Loucy (cell line): Measurements from ENCODE around the gene ELMO3.

Experiments
- H2AFZ ChIP-seq: fragments of 200-600 bp; sonication (generic); 2 replicates; pipeline ENCODE4 v1.6.0; 2016; ENCODE audit warnings: antibody characterized with exemption, mild to moderate bottlenecking, low read length, moderate library complexity
- H3F3A ChIP-seq: fragments of 200-600 bp; 2 replicates; pipeline ENCODE4 v1.6.0; 2016; ENCODE audit warnings: antibody characterized with exemption, low read depth, mild to moderate bottlenecking
- H3K27me3 ChIP-seq: fragments of 200-600 bp; sonication (generic); 2 replicates; pipeline ENCODE4 v1.6.1; 2014; ENCODE audit warnings: low read length, mild to moderate bottlenecking; ENCODE audit not compliant: insufficient read depth, poor library complexity, severe bottlenecking
- H3K36me3 ChIP-seq: fragments of 200-600 bp; sonication (generic); 2 replicates; pipeline ENCODE4 v1.6.1; 2016; ENCODE audit warnings: low read length; ENCODE audit not compliant: insufficient read depth
- H3K4me1 ChIP-seq: fragments of 200-600 bp; sonication (generic); 2 replicates; pipeline ENCODE4 v1.5.1; 2014; ENCODE audit warnings: low read length, mild to moderate bottlenecking; ENCODE audit not compliant: insufficient read depth, poor library complexity, severe bottlenecking
- H3K4me2 ChIP-seq: fragments of 200-600 bp; sonication (generic); 2 replicates; pipeline ENCODE4 v1.6.0; 2014; ENCODE audit warnings: antibody characterized with exemption, low read length, low read depth, mild to moderate bottlenecking; ENCODE audit not compliant: poor library complexity, severe bottlenecking
- H3K4me3 ChIP-seq: fragments of 200-600 bp; sonication (generic); 2 replicates; pipeline ENCODE4 v1.5.1; 2014; ENCODE audit warnings: low read length, mild to moderate bottlenecking, mixed read lengths; ENCODE audit not compliant: poor library complexity, severe bottlenecking
- H3K79me2 ChIP-seq: fragments of 200-600 bp; sonication (generic); 2 replicates; pipeline ENCODE4 v1.6.1; 2014; ENCODE audit warnings: low read length; ENCODE audit not compliant: insufficient read depth
- H3K9ac ChIP-seq: fragments of 200-600 bp; sonication (generic); 2 replicates; pipeline ENCODE4 v1.6.0; 2014; ENCODE audit warnings: mild to moderate bottlenecking, low read depth, low read length, moderate library complexity; ENCODE audit not compliant: poor library complexity, severe bottlenecking
- H3K9me2 ChIP-seq: fragments of 200-600 bp; sonication (generic); replicated peaks from 2 replicates; pipeline ENCODE4 v1.6.1; 2016; ENCODE audit warnings: low read depth, low read length, mixed read lengths
- H3K9me3 ChIP-seq: fragments of 200-600 bp; sonication (generic); 2 replicates; pipeline ENCODE4 v1.6.1; 2014; ENCODE audit warnings: mild to moderate bottlenecking, antibody characterized with exemption, low read length, low read depth; ENCODE audit not compliant: insufficient read depth
- H4K20me1 ChIP-seq: fragments of 200-600 bp; sonication (generic); 2 replicates; pipeline ENCODE4 v1.6.0; 2014; ENCODE audit warnings: antibody characterized with exemption, low read length, mild to moderate bottlenecking; ENCODE audit not compliant: insufficient read depth, poor library complexity, severe bottlenecking
- CTCF ChIP-seq: fragments of 200-600 bp; sonication (generic); conservative IDR thresholded peaks from 2 replicates; pipeline ENCODE4 v1.5.1; 2014; ENCODE audit warnings: mild to moderate bottlenecking, antibody characterized with exemption, low read length
- EZH2phosphoT487 ChIP-seq: fragments of 200-600 bp; IDR thresholded peaks from 2 replicates; pipeline ENCODE4 v1.6.1; 2018; ENCODE audit warnings: antibody characterized with exemption, mild to moderate bottlenecking, moderate library complexity, borderline replicate concordance

The ELMO3 gene

GRCh38 chr16:67206838-67207248, 7.9 kb downstream of the ELMO3 start:
- H3K79me2 ChIP-seq, result no peaks in the 10 kb centered on the region
- no peaks in the 10 kb centered on the region for H3K4me1 ChIP-seq
- H4K20me1 ChIP-seq, result no peaks in the 10 kb centered on the region
- no peaks in the 10 kb centered on the region for H3K9me2 ChIP-seq
- H3K4me3 ChIP-seq, result no peak overlapping the region
- no peak overlapping the region for H3K9ac ChIP-seq
- H3K27me3 ChIP-seq, result no peaks in the 10 kb centered on the region
- TF ChIP-seq EZH2phosphoT487 (no peak), CTCF (no peak)
- no peaks in the 10 kb centered on the region for H3F3A ChIP-seq
- no peak overlapping the region for H2AFZ ChIP-seq
- H3K36me3 ChIP-seq, result peaks cover 23% of the 10 kb centered on the region; the same call in 1 of the 2 replicates
- H3K9me3 ChIP-seq, result no peaks in the 10 kb centered on the region
- H3K4me2 ChIP-seq, result no peak overlapping the region

DNA sequence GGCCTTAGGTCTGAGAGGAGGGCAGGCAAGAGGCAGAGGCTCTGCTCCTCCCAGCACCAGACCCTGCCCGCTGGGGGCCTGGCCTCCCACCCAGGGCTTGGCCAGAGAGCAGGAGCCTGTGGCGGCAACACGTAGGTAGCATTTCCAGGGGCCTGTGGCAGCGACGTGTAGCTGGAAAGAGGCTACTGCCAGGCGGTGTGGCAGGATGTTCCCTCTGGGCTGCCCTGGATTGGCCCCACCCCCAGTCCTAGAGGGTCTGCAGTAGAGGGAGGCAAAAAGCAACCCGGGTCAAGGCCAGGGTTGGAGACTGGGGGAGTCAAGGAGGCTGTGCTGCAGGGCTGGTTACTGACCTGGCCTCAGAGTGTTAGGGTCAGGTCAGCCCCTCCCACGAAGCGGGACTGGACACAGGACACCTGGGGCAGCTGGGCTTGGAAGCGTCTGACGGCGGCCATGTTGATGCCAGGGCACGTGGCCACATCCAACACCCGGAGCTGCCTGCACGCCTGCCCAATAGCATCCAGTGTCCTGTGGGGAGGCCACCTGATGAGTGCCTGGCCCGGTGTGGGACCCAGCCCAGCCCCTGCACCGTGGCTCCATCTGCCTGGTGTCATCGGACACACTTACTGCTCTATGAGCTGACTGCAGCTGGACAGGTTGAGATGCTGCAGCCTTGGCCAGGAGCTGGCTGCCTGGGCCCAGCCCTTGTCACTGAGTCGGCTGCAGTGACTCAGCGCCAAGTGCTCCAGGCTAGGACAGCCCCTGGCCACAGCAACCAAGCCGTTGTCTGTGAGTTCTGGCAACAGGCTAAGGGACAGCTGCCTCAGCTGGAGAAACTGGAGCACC, 8.5 kb downstream of the ELMO3 start:
- no peaks in the 10 kb centered on the region for H3K27me3 ChIP-seq
- no peaks in the 10 kb centered on the region for H3K9me3 ChIP-seq
- H2AFZ ChIP-seq, result no peak overlapping the region
- H3K9me2 ChIP-seq, result no peaks in the 10 kb centered on the region
- H3K9ac ChIP-seq, result no peak overlapping the region
- TF ChIP-seq CTCF, result no peak
- TF ChIP-seq EZH2phosphoT487, result no peak
- peaks cover 17% of the 10 kb centered on the region; the same call in 1 of the 2 replicates for H3K36me3 ChIP-seq
- no peak overlapping the region for H3K4me3 ChIP-seq
- H4K20me1 ChIP-seq, result no peaks in the 10 kb centered on the region
- no peak overlapping the region for H3K4me2 ChIP-seq
- H3K4me1 ChIP-seq, result no peaks in the 10 kb centered on the region
- no peaks in the 10 kb centered on the region for H3K79me2 ChIP-seq
- H3F3A ChIP-seq, result no peaks in the 10 kb centered on the region

DNA sequence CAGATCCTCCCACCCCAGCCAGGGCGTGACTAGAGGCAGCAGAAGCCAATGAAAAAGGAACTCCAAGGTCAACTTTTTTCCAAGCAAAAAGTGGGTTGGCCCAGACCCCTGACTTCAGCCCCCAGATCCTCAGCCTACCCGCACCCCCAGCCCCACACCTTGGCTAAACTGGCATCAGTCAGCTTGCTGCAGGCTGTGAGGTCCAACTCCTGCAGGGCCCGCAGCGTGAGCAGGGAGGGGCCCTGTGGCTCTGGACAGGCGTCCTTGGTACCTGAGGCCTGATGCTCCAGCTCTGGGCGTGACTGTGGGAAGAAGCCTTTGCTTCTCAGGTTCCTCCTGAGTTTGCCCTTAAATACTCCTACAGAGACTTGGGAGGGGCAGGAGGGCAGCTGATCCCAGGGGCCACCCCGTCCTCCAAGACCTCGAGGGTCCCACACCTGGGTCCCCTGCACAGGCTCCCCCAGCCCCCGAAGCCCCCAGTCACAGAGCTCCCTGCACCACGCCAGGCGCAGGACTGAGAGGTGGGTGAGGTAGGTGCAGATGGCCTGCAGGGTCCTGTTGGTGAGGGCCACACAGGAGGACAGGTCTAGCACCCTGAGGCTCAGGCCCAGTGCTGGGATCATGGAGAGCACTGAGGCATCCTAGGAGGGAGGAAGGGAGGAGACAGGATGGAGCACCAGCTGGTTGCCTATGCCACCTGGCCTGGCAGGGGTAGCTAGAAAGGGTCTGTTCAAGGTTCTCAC, 9.4 kb downstream of the ELMO3 start:
- TF ChIP-seq EZH2phosphoT487 (no peak), CTCF (no peak)
- H3K79me2 ChIP-seq, result no peaks in the 10 kb centered on the region
- no peak overlapping the region for H2AFZ ChIP-seq
- H3K9me3 ChIP-seq, result no peaks in the 10 kb centered on the region
- H3K9ac ChIP-seq, result no peak overlapping the region
- H3K4me2 ChIP-seq, result no peak overlapping the region
- no peak overlapping the region for H3K4me3 ChIP-seq
- no peaks in the 10 kb centered on the region for H3K27me3 ChIP-seq
- peaks cover 9% of the 10 kb centered on the region; the same call in 1 of the 2 replicates for H3K36me3 ChIP-seq
- peaks cover 4% of the 10 kb centered on the region for H3K4me1 ChIP-seq
- H3K9me2 ChIP-seq, result no peaks in the 10 kb centered on the region
- no peaks in the 10 kb centered on the region for H4K20me1 ChIP-seq
- H3F3A ChIP-seq, result no peaks in the 10 kb centered on the region
